HepG2 (cell line): ENCODE results near the gene LRPPRC. TPM values are rescaled to one million over a fixed set of nuclear protein-coding genes. Genes with fewer than 3 reads are reported as not detected.
A peak's percentile ranks its signal among the peaks of the same experiment; 100 is the strongest.
"Not testable (repeated sequence)": the region's sequence is repeated elsewhere in the genome, so short reads cannot be mapped to it uniquely, and the experiment has no call there.

Experiments
- ATAC-seq: fragments of 200-7000 bp; cut with Tn5 transposase; 3 replicates; pipeline ENCODE4 v1.9.1; 2020; ENCODE audit warnings: mild to moderate bottlenecking, moderate library complexity
- BruUV-seq: library from RNA; stranded (reverse); fragments of 400-500 nt; replicated peaks from 2 replicates; lab custom pipeline; 2021; lab: Mats Ljungman, UMichigan
- CTCF ChIA-PET: fragments of 300-600 bp; formaldehyde crosslinking; extraction: SDS; loops from one replicate; lab custom pipeline; 2021; ENCODE audit warnings: low total read pairs, inconsistent platforms, low intra/inter-chr PET ratio; lab: Yijun Ruan, JAX
- POLR2A ChIA-PET: fragments of 350-600 bp; sonication (Branson Sonifier 250); formaldehyde crosslinking; loops from one replicate; lab custom pipeline; 2020; ENCODE audit warnings: antibody characterized with exemption, inconsistent platforms; lab: Yijun Ruan, JAX
- DNase-seq: peaks from one replicate; pipeline ENCODE4 v3.0.0-alpha.2; 2015; ENCODE audit warnings: low spot score
- FAIRE-seq: peaks from 3 replicates; lab custom pipeline; 2011; peaks lifted over from hg19 to GRCh38; lab: Jason Lieb, UNC
- H2AFZ ChIP-seq: one replicate; pipeline ENCODE4 v1.6.1; 2011; ENCODE audit warnings: low read length, inconsistent platforms
- H3K27ac ChIP-seq: fragments of 300-600 bp; 3 replicates; pipeline ENCODE4 v1.8.0; 2011; ENCODE audit warnings: mixed run types, mild to moderate bottlenecking, mixed read lengths, low read length, inconsistent platforms; ENCODE audit not compliant: insufficient read depth; ENCODE audit errors: extremely low read length
- H3K27me3 ChIP-seq, 2 experiments: fragments of 200-600 bp in 1 of 2; 2 replicates in 1 of 2; 3 replicates in 1 of 2; pipeline versions ENCODE4 v1.6.0 to v1.8.0; 2011; ENCODE audit warnings: low read length in 2 of 2, mild to moderate bottlenecking in 2 of 2, moderate library complexity in 2 of 2, inconsistent platforms in 1 of 2; ENCODE audit not compliant: insufficient read depth in 2 of 2, control insufficient read depth in 1 of 2
- H3K36me3 ChIP-seq, 2 experiments: fragments of 200-600 bp in 1 of 2; replicated peaks in 1 of 2; 2 replicates in 1 of 2; 3 replicates in 1 of 2; pipeline versions ENCODE4 v1.5.1 to v1.8.0; 2011; ENCODE audit warnings: low read length in 2 of 2, inconsistent platforms in 1 of 2; ENCODE audit not compliant: insufficient read depth in 2 of 2, control insufficient read depth in 1 of 2
- H3K4me1 ChIP-seq: 2 replicates; pipeline ENCODE4 v1.5.1; 2012; ENCODE audit warnings: low read length, inconsistent platforms; ENCODE audit not compliant: insufficient read depth
- H3K4me2 ChIP-seq: 2 replicates; pipeline ENCODE4 v1.6.0; 2011; ENCODE audit warnings: low read depth, low read length, inconsistent platforms
- H3K4me3 ChIP-seq, 3 experiments: fragments of 200-600 bp in 1 of 3; sonication (generic), shearing (Covaris generic) in 1 of 3; replicated peaks in 1 of 3; 2 replicates each; pipeline ENCODE4 v1.5.1; 2011 to 2016; ENCODE audit warnings: low read length in 3 of 3, inconsistent platforms in 2 of 3, low read depth in 2 of 3, mild to moderate bottlenecking in 2 of 3, control low read depth in 1 of 3, mixed read lengths in 1 of 3; ENCODE audit not compliant: insufficient read depth in 1 of 3
- H3K79me2 ChIP-seq: one replicate; pipeline ENCODE4 v1.6.1; 2011; ENCODE audit warnings: low read length, inconsistent platforms; ENCODE audit not compliant: insufficient read depth
- H3K9ac ChIP-seq: 2 replicates; pipeline ENCODE4 v1.6.0; 2011; ENCODE audit warnings: mild to moderate bottlenecking, low read depth, low read length, inconsistent platforms; ENCODE audit not compliant: insufficient read depth
- H3K9me3 ChIP-seq: 2 replicates; pipeline ENCODE4 v1.5.1; 2012; ENCODE audit warnings: mild to moderate bottlenecking, low read length
- H4K20me1 ChIP-seq: 2 replicates; pipeline ENCODE4 v1.6.0; 2011; ENCODE audit warnings: inconsistent platforms, mild to moderate bottlenecking, low read length, moderate library complexity; ENCODE audit not compliant: insufficient read depth
- CEBPB ChIP-seq: IDR thresholded peaks from 2 replicates; pipeline ENCODE4 v1.6.1; 2011; ENCODE audit warnings: low read depth, low read length, improper control_type of control experiment, borderline replicate concordance
- ZNF451 ChIP-seq: sonication (generic); formaldehyde crosslinking; IDR thresholded peaks from 2 replicates; pipeline ENCODE4 v1.5.0; 2020; ENCODE audit warnings: mild to moderate bottlenecking, missing genetic modification reagents
- WGBS: methylation state at CpG from one replicate; pipeline ENCODE4 v1.1.6; 2017; ENCODE audit warnings: low lambda C conversion rate; 5-methylcytosine and 5-hydroxymethylcytosine counted together
- in situ Hi-C: cut with HindIII; loops from 2 replicates; pipeline ENCODE4 v1.10.0; 2017; ENCODE audit warnings: low pct_unique_long_range_greater_than_20kb; ENCODE audit not compliant: extremely low pct_ligation_motif_present
- intact Hi-C: fragments of 100-400 bp; cut with micrococcal nuclease; formaldehyde crosslinking; loops from one replicate; pipeline ENCODE4 v1.10.0; 2022; ENCODE audit not compliant: unreplicated experiment
- polyA plus RNA-seq, 8 experiments: library from polyadenylated mRNA; depleted of rRNA in 3 of 8; stranded (reverse) in 7 of 8; unstranded in 1 of 8; fragments of >200 nt; fragmentation: Illumina TruSeq in 4 of 8; extraction: Trizol in 4 of 8; gene quantifications; 2 replicates each; pipeline versions ENCODE4 v1.2.1 to v1.2.3, GENCODE V29; 2011 to 2016; ENCODE audit warnings: low read depth in 4 of 8, missing spikeins in 1 of 8, mixed read lengths in 1 of 8; ENCODE audit not compliant: insufficient read depth in 1 of 8
- total RNA-seq, 5 experiments: library from RNA; depleted of rRNA; stranded (reverse); fragments of >200 nt; fragmentation: Illumina TruSeq; extraction: Trizol; gene quantifications; 2 replicates each; pipeline ENCODE4 v1.2.3, GENCODE V29; 2016; ENCODE audit warnings: low read depth in 1 of 5

The LRPPRC gene
- total and polyA plus RNA-seq, 2 of the 13 experiments (the other 11 are each of a cell fraction or from before 2014, with no cell fraction given), result 117 to 167 TPM

- 0 out of 2 replicates have a peak, but pooled peaks have one; percentile 44 for TF ChIP-seq CEBPB
- no peak for TF ChIP-seq ZNF451 (CRISPR knock-in tag)
- in situ Hi-C loops (no loop called here), intact Hi-C loops (no loop called here)
- Histone ChIP-seq H3K79me2 (no peaks in the 10 kb centered on the region), H3K4me3 (no peak overlapping the region), H2AFZ (no peak overlapping the region), H3K9me3 (no peaks in the 10 kb centered on the region), H3K4me2 (no peak overlapping the region), H3K27me3 (no peaks in the 10 kb centered on the region; a peak in 2 of 5 replicates), H3K27ac (no peak overlapping the region), H3K4me1 (no peaks in the 10 kb centered on the region), H4K20me1 (no peaks in the 10 kb centered on the region), H3K36me3 (no peaks in the 10 kb centered on the region), H3K9ac (no peak overlapping the region)
- FAIRE-seq (no peak), DNase-seq (no peak), ATAC-seq (no peak)
- ChIA-PET CTCF (no interaction called here), POLR2A (no interaction called here)
- BruUV-seq, result no TSS peak
- 15% methylated on average over 4 of the region's 4 CpGs for whole genome bisulfite sequencing
Measured at GRCh38 chr2:44015239-44015638, 19.4 kb upstream of the LRPPRC start.

GRCh38 chr2:44013205-44013604, 17.4 kb upstream of the LRPPRC start:
- 56% methylated on average over 3 of the region's 3 CpGs for WGBS

More at GRCh38 chr2:44013205-44013604, 17.4 kb upstream of the LRPPRC start:
- CTCF ChIA-PET, FAIRE-seq, BruUV-seq, intact Hi-C loops, H4K20me1 ChIP-seq, H3K9ac ChIP-seq, H3K36me3 ChIP-seq, H3K79me2 ChIP-seq, H3K4me2 ChIP-seq, H3K4me1 ChIP-seq, H3K27ac ChIP-seq, H3K4me3 ChIP-seq, ATAC-seq, H2AFZ ChIP-seq, in situ Hi-C loops, H3K27me3 ChIP-seq, POLR2A ChIA-PET, H3K9me3 ChIP-seq, DNase-seq: not testable (repeated sequence)
